Tibial nerve (tissue), 4 donors: ENCODE measurements around the gene LDHD.

Experiments
- CTCF ChIP-seq, 5 experiments: fragments of 200-600 bp in 3 of 5; fragments of 450-650 bp in 2 of 5; sonication (generic) in 3 of 5; IDR thresholded peaks; one replicate each; pipeline ENCODE4 v1.5.1; 2016 to 2019; ENCODE audit warnings: antibody characterized with exemption in 5 of 5, mild to moderate bottlenecking in 3 of 5, moderate library complexity in 2 of 5
- EP300 ChIP-seq, 2 donors: sonication (generic); formaldehyde crosslinking; IDR thresholded peaks; one replicate each; pipeline ENCODE4 v1.6.1; 2017; ENCODE audit warnings: antibody characterized with exemption in 2 of 2, mild to moderate bottlenecking in 1 of 2

DNA sequence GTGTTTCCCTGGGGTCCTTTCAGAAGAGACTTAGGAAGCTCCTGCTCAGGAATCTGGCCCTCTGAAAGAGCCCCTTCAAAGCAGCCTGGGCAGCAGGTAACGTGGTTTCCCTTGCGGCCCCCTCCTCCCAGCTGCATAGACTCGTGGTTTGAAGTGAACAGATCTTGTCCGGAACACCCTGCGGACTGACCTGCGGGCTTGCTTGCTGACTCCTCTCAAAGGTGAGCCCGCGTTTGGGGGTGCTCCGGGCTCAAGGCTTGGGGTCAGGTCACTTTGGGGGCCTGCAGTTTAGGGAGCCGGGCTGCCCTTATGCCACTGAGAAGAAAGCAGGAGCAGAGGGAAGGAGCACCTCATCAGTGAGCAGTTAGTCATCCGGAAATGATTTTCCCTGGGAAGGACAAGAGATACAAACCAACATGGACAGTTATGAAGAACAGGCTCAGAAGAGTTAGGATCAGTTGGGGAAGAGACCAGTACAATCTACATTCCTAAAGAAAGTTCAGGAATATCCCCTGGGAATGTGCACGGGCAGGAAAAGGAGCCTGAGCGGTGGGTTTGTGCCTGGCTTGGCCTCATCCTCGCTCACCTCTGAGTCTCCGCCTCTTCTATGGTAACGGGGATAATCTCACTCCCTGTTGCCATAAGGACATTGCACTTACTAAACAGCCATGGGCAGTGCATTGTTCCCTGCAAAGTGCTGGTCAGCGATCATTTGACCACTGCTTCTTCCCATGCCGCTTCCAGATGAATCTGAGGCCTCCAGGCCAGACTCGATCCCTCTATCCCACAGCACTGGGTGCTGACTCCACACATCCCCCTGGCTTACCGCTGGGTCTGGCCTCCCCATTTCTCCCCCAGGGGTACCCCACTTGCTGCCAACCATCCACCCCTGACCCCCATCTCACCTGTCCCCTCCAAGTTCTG, 10.0 kb downstream of the LDHD start:
- TF ChIP-seq CTCF (IDR thresholded peaks at IDR 0.05) (no peak), EP300 (IDR thresholded peaks at IDR 0.05) (no peak)
